ENCODE data around the gene LTB4R2.

The LTB4R2 gene

GRCh38 chr14:24316597-24316950 lies 6.6 kb downstream of the LTB4R2 start:
- Histone ChIP-seq H3K27me3 (ENCODE audit: insufficient read depth, low read length) (no peaks in the 10 kb centered on the region; the same call in 1 of the 2 replicates), H3K9me3 (ENCODE audit: low read length) (no peaks in the 10 kb centered on the region), H3K9ac (ENCODE audit: low read length) (no peak overlapping the region), H3K4me2 (ENCODE audit: low read length) (no peak overlapping the region), H3K9me2 (ENCODE audit: low read depth, low read length) (no peaks in the 10 kb centered on the region), H3K79me2 (ENCODE audit: insufficient read depth, low read length) (no peaks in the 10 kb centered on the region), H3K4me1 (ENCODE audit: insufficient read depth, low read length, severe bottlenecking) (peaks cover 12% of the 10 kb centered on the region), H3K36me3 (ENCODE audit: insufficient read depth, low read length) (no peaks in the 10 kb centered on the region), H4K20me1 (ENCODE audit: insufficient read depth, low read length) (no peaks in the 10 kb centered on the region), H3F3A (ENCODE audit: insufficient read depth, low read length) (no peaks in the 10 kb centered on the region), H2AFZ (ENCODE audit: low read length) (no peak overlapping the region), H3K4me3 (ENCODE audit: low read depth, low read length, poor library complexity, severe bottlenecking) (no peak overlapping the region), H3K27ac (ENCODE audit: low read depth, low read length, poor library complexity, severe bottlenecking) (no peak overlapping the region)
- TF ChIP-seq EZH2 (IDR thresholded peaks at IDR 0.05; ENCODE audit: borderline replicate concordance, low read length) (no peak), CTCF (IDR thresholded peaks at IDR 0.05; ENCODE audit: low read length) (no peak)

GRCh38 chr14:24317141-24317928 lies 7.4 kb downstream of the LTB4R2 start:
- Histone ChIP-seq H3K9me3 (ENCODE audit: low read length) (no peaks in the 10 kb centered on the region), H3K27ac (ENCODE audit: low read depth, low read length, poor library complexity, severe bottlenecking) (no peak overlapping the region), H2AFZ (ENCODE audit: low read length) (no peak overlapping the region), H3F3A (ENCODE audit: insufficient read depth, low read length) (no peaks in the 10 kb centered on the region), H3K4me3 (ENCODE audit: low read depth, low read length, poor library complexity, severe bottlenecking) (no peak overlapping the region), H3K27me3 (ENCODE audit: insufficient read depth, low read length) (no peaks in the 10 kb centered on the region; the same call in 1 of the 2 replicates), H3K9me2 (ENCODE audit: low read depth, low read length) (no peaks in the 10 kb centered on the region), H3K4me1 (ENCODE audit: insufficient read depth, low read length, severe bottlenecking) (peaks cover 8% of the 10 kb centered on the region), H4K20me1 (ENCODE audit: insufficient read depth, low read length) (no peaks in the 10 kb centered on the region), H3K4me2 (ENCODE audit: low read length) (no peak overlapping the region), H3K79me2 (ENCODE audit: insufficient read depth, low read length) (no peaks in the 10 kb centered on the region), H3K36me3 (ENCODE audit: insufficient read depth, low read length) (no peaks in the 10 kb centered on the region), H3K9ac (ENCODE audit: low read length) (no peak overlapping the region)
- no peak for TF ChIP-seq CTCF (IDR thresholded peaks at IDR 0.05; ENCODE audit: low read length)
- no peak for TF ChIP-seq EZH2 (IDR thresholded peaks at IDR 0.05; ENCODE audit: borderline replicate concordance, low read length)

- H3K9ac ChIP-seq (ENCODE audit: low read length) = no peak overlapping the region
- H3K79me2 ChIP-seq (ENCODE audit: insufficient read depth, low read length) = no peaks in the 10 kb centered on the region
- H3K4me1 ChIP-seq (ENCODE audit: insufficient read depth, low read length, severe bottlenecking) = peaks cover 3% of the 10 kb centered on the region
- no peak overlapping the region for H2AFZ ChIP-seq (ENCODE audit: low read length)
- no peaks in the 10 kb centered on the region for H4K20me1 ChIP-seq (ENCODE audit: insufficient read depth, low read length)
- H3K9me2 ChIP-seq (ENCODE audit: low read depth, low read length) = no peaks in the 10 kb centered on the region
- no peaks in the 10 kb centered on the region for H3K9me3 ChIP-seq (ENCODE audit: low read length)
- H3F3A ChIP-seq (ENCODE audit: insufficient read depth, low read length) = no peaks in the 10 kb centered on the region
- H3K27ac ChIP-seq (ENCODE audit: low read depth, low read length, poor library complexity, severe bottlenecking) = no peak overlapping the region
- H3K4me2 ChIP-seq (ENCODE audit: low read length) = no peak overlapping the region
- TF ChIP-seq CTCF (IDR thresholded peaks at IDR 0.05; ENCODE audit: low read length) = no peak
- TF ChIP-seq EZH2 (IDR thresholded peaks at IDR 0.05; ENCODE audit: borderline replicate concordance, low read length) = no peak
- H3K27me3 ChIP-seq (ENCODE audit: insufficient read depth, low read length) = peaks cover 5% of the 10 kb centered on the region
- no peaks in the 10 kb centered on the region for H3K36me3 ChIP-seq (ENCODE audit: insufficient read depth, low read length)
- H3K4me3 ChIP-seq (ENCODE audit: low read depth, low read length, poor library complexity, severe bottlenecking) = no peak overlapping the region
These were observed 11.5 kb downstream of the LTB4R2 start for GRCh38 chr14:24321212-24321975.

All from OCI-LY1 (cell line).